Epithelial cell of prostate (primary cell): ENCODE measurements around the gene HYAL1.
"Not testable (repeated sequence)": the region's sequence is repeated elsewhere in the genome, so short reads cannot be mapped to it uniquely, and the experiment has no call there.

Source experiments
- DNase-seq: peaks from one replicate; pipeline ENCODE4 v3.0.0-alpha.2; 2011; ENCODE audit warnings: low read depth, low spot score
- H3K27ac ChIP-seq: fragments of 450-650 bp; 2 replicates; pipeline ENCODE4 v1.5.1; 2017; ENCODE audit warnings: mild to moderate bottlenecking

HYAL1 gene

GRCh38 chr3:50264383-50264963 lies 38.9 kb downstream of the HYAL1 start:
- H3K27ac ChIP-seq: peak overlapping the region; percentile 66
- DNase-seq: no peak

- no peak for DNase-seq
- peak overlapping the region; percentile 66 for H3K27ac ChIP-seq
Observed at GRCh38 chr3:50263478-50264382, 39.6 kb downstream of the HYAL1 start.

GRCh38 chr3:50262778-50263177 lies 40.6 kb downstream of the HYAL1 start:
- DNase-seq: no peak
- H3K27ac ChIP-seq: no peak overlapping the region

GRCh38 chr3:50262200-50262599 lies 41.2 kb downstream of the HYAL1 start:
- not testable (repeated sequence) for DNase-seq, H3K27ac ChIP-seq

GRCh38 chr3:50261505-50261904 lies 41.9 kb downstream of the HYAL1 start:
- no peak for DNase-seq
- no peak overlapping the region for H3K27ac ChIP-seq

- no peak for DNase-seq
- H3K27ac ChIP-seq: peak overlapping the region; percentile 63
Observed at GRCh38 chr3:50260942-50261441, 42.4 kb downstream of the HYAL1 start.

- H3K27ac ChIP-seq: peak overlapping the region; percentile 63
- no peak for DNase-seq
Observed at GRCh38 chr3:50260027-50260941, 43.1 kb downstream of the HYAL1 start.

GRCh38 chr3:50259432-50260026 lies 43.8 kb downstream of the HYAL1 start:
- no peak for DNase-seq
- H3K27ac ChIP-seq: peak overlapping the region; percentile 63

GRCh38 chr3:50258979-50259378 lies 44.4 kb downstream of the HYAL1 start:
- H3K27ac ChIP-seq: peak overlapping the region; percentile 63
- no peak for DNase-seq

GRCh38 chr3:50258029-50258680 lies 45.2 kb downstream of the HYAL1 start:
- no peak overlapping the region for H3K27ac ChIP-seq

GRCh38 chr3:50256978-50257890 lies 46.1 kb downstream of the HYAL1 start:
- H3K27ac ChIP-seq: no peak overlapping the region
- DNase-seq: no peak

More at GRCh38 chr3:50258029-50258680, 45.2 kb downstream of the HYAL1 start:
- no peak for DNase-seq

- no peak for DNase-seq
- H3K27ac ChIP-seq: peak overlapping the region; percentile 95
Observed at GRCh38 chr3:50255251-50255615, 48.1 kb downstream of the HYAL1 start.

GRCh38 chr3:50254577-50255250 lies 48.7 kb downstream of the HYAL1 start:
- H3K27ac ChIP-seq: peak overlapping the region; percentile 95
- DNase-seq: no peak

- DNase-seq: peak; percentile 98
- peak overlapping the region; percentile 95 for H3K27ac ChIP-seq
Observed at GRCh38 chr3:50251220-50251619, 52.2 kb downstream of the HYAL1 start.

- H3K27ac ChIP-seq: peak overlapping the region; percentile 95
- DNase-seq: no peak
Observed at GRCh38 chr3:50250514-50250913, 52.9 kb downstream of the HYAL1 start.
